ENCODE results near the gene KLK14.
A peak's percentile ranks its signal among the peaks of the same experiment; 100 is the strongest.

The KLK14 gene

GRCh38 chr19:51082611-51083010, at the start of gene KLK14:
KLK14 (minus strand) TSS chr19:51082887; CDS start chr19:51082614, 273 bp downstream.
- DNase-seq: no peak

- DNase-seq: peak; percentile 43
These were observed 49.3 kb upstream of the KLK14 start for GRCh38 chr19:51131780-51132680.

GRCh38 chr19:51129716-51130115, 47.0 kb upstream of the KLK14 start:
- no peak for DNase-seq

GRCh38 chr19:51128227-51128626, 45.5 kb upstream of the KLK14 start:
- DNase-seq: no peak

GRCh38 chr19:51127755-51128154, 45.1 kb upstream of the KLK14 start:
- no peak for DNase-seq

- no peak for DNase-seq
These were observed 44.3 kb upstream of the KLK14 start for GRCh38 chr19:51127032-51127431.

- DNase-seq: no peak
These were observed 42.9 kb upstream of the KLK14 start for GRCh38 chr19:51125421-51126075.

- DNase-seq: no peak
These were observed 42.0 kb upstream of the KLK14 start, which contains the start of gene SIGLEC9 for GRCh38 chr19:51124729-51125128. SIGLEC9 (plus strand) TSS chr19:51124906; CDS start chr19:51124975, 69 bp downstream.

GRCh38 chr19:51124216-51124615, 41.5 kb upstream of the KLK14 start:
- DNase-seq: no peak

- no peak for DNase-seq
These were observed 41.1 kb upstream of the KLK14 start for GRCh38 chr19:51123802-51124201.

GRCh38 chr19:51123381-51123800, 40.7 kb upstream of the KLK14 start:
- DNase-seq: peak; percentile 73

GRCh38 chr19:51122112-51122981, 39.7 kb upstream of the KLK14 start:
- no peak for DNase-seq

GRCh38 chr19:51121257-51121656, 38.6 kb upstream of the KLK14 start:
- no peak for DNase-seq

- no peak for DNase-seq
These were observed 37.5 kb upstream of the KLK14 start for GRCh38 chr19:51120160-51120559.

GRCh38 chr19:51119611-51120010, 36.9 kb upstream of the KLK14 start:
- DNase-seq: no peak

- DNase-seq: no peak
These were observed 36.4 kb upstream of the KLK14 start for GRCh38 chr19:51119101-51119500.

GRCh38 chr19:51116736-51117286, 34.1 kb upstream of the KLK14 start:
- peak; percentile 58 for DNase-seq

- peak; percentile 81 for DNase-seq
These were observed 31.5 kb upstream of the KLK14 start for GRCh38 chr19:51114087-51114729.

- no peak for DNase-seq
These were observed 28.9 kb upstream of the KLK14 start for GRCh38 chr19:51111606-51112005.

GRCh38 chr19:51110666-51110971, 27.9 kb upstream of the KLK14 start:
- DNase-seq: no peak

- no peak for DNase-seq
These were observed 26.1 kb upstream of the KLK14 start for GRCh38 chr19:51108805-51109146.

GRCh38 chr19:51108066-51108804, 25.5 kb upstream of the KLK14 start, which contains the start of gene CTU1:
CTU1 (minus strand) TSS chr19:51108409; CDS start chr19:51104569, 3,840 bp downstream.
- peak; percentile 99 for DNase-seq
